ENCODE measurements around the gene SLC25A21.

The SLC25A21 gene

GRCh38 chr14:36996133-36996856 is 176.1 kb downstream of the SLC25A21 start:
- Histone ChIP-seq H3K9me3 (ENCODE audit: control insufficient read depth, insufficient read depth, low read depth, low read length) (no peaks in the 10 kb centered on the region), H3K36me3 (ENCODE audit: control insufficient read depth in 2 of 2, insufficient read depth in 1 of 2, low read length in 2 of 2) (no peaks in the 10 kb centered on the region), H3K27ac (ENCODE audit: extremely low read depth, low read depth, low read length) (no peak overlapping the region), H3K4me1 (ENCODE audit: control insufficient read depth, insufficient read depth, low read length) (peaks cover 22% of the 10 kb centered on the region), H3K4me3 (ENCODE audit: low read depth, low read length) (no peak overlapping the region)
- ChIA-PET CTCF (interaction anchor here (0.7 to 1.3 kb wide), 4 partner anchors 115 to 348 kb away, joined by 3 to 6 read pairs (median 4); no protein-coding TSS in a partner anchor), POLR2A (no interaction called here)
- no peak for TF ChIP-seq ZNF610 (tag by site-specific recombination; IDR thresholded peaks at IDR 0.05; ENCODE audit: borderline replicate concordance)
- TF ChIP-seq, protein P1, sequence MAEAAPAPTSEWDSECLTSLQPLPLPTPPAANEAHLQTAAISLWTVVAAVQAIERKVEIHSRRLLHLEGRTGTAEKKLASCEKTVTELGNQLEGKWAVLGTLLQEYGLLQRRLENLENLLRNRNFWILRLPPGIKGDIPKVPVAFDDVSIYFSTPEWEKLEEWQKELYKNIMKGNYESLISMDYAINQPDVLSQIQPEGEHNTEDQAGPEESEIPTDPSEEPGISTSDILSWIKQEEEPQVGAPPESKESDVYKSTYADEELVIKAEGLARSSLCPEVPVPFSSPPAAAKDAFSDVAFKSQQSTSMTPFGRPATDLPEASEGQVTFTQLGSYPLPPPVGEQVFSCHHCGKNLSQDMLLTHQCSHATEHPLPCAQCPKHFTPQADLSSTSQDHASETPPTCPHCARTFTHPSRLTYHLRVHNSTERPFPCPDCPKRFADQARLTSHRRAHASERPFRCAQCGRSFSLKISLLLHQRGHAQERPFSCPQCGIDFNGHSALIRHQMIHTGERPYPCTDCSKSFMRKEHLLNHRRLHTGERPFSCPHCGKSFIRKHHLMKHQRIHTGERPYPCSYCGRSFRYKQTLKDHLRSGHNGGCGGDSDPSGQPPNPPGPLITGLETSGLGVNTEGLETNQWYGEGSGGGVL (tag by site-specific recombination; IDR thresholded peaks at IDR 0.05): peak; percentile 53; the same call in 1 of the 2 replicates

- ChIA-PET CTCF (interaction anchor here (0.6 kb wide), 1 partner anchor 1207 kb away, joined by 3 read pairs; no protein-coding TSS in a partner anchor), POLR2A (no interaction called here)
- TF ChIP-seq REPIN1 (tag by site-specific recombination; IDR thresholded peaks at IDR 0.05; ENCODE audit: low read depth) (no peak), ZNF350 (tag by site-specific recombination; IDR thresholded peaks at IDR 0.05) (no peak), ZNF704 (tag by site-specific recombination; IDR thresholded peaks at IDR 0.05) (no peak), ZFP41 (tag by site-specific recombination; IDR thresholded peaks at IDR 0.05; ENCODE audit: borderline replicate concordance) (no peak), ZNF248 (tag by site-specific recombination; IDR thresholded peaks at IDR 0.05) (no peak)
- TF ChIP-seq, protein P2, sequence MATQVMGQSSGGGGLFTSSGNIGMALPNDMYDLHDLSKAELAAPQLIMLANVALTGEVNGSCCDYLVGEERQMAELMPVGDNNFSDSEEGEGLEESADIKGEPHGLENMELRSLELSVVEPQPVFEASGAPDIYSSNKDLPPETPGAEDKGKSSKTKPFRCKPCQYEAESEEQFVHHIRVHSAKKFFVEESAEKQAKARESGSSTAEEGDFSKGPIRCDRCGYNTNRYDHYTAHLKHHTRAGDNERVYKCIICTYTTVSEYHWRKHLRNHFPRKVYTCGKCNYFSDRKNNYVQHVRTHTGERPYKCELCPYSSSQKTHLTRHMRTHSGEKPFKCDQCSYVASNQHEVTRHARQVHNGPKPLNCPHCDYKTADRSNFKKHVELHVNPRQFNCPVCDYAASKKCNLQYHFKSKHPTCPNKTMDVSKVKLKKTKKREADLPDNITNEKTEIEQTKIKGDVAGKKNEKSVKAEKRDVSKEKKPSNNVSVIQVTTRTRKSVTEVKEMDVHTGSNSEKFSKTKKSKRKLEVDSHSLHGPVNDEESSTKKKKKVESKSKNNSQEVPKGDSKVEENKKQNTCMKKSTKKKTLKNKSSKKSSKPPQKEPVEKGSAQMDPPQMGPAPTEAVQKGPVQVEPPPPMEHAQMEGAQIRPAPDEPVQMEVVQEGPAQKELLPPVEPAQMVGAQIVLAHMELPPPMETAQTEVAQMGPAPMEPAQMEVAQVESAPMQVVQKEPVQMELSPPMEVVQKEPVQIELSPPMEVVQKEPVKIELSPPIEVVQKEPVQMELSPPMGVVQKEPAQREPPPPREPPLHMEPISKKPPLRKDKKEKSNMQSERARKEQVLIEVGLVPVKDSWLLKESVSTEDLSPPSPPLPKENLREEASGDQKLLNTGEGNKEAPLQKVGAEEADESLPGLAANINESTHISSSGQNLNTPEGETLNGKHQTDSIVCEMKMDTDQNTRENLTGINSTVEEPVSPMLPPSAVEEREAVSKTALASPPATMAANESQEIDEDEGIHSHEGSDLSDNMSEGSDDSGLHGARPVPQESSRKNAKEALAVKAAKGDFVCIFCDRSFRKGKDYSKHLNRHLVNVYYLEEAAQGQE (tag by site-specific recombination; IDR thresholded peaks at IDR 0.05): no peak
- TF ChIP-seq, protein P3, sequence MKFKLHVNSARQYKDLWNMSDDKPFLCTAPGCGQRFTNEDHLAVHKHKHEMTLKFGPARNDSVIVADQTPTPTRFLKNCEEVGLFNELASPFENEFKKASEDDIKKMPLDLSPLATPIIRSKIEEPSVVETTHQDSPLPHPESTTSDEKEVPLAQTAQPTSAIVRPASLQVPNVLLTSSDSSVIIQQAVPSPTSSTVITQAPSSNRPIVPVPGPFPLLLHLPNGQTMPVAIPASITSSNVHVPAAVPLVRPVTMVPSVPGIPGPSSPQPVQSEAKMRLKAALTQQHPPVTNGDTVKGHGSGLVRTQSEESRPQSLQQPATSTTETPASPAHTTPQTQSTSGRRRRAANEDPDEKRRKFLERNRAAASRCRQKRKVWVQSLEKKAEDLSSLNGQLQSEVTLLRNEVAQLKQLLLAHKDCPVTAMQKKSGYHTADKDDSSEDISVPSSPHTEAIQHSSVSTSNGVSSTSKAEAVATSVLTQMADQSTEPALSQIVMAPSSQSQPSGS (tag by site-specific recombination; IDR thresholded peaks at IDR 0.05; ENCODE audit: low read depth): no peak
- TF ChIP-seq, protein P4, sequence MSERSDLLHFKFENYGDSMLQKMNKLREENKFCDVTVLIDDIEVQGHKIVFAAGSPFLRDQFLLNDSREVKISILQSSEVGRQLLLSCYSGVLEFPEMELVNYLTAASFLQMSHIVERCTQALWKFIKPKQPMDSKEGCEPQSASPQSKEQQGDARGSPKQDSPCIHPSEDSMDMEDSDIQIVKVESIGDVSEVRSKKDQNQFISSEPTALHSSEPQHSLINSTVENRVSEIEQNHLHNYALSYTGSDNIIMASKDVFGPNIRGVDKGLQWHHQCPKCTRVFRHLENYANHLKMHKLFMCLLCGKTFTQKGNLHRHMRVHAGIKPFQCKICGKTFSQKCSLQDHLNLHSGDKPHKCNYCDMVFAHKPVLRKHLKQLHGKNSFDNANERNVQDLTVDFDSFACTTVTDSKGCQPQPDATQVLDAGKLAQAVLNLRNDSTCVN (tag by site-specific recombination; optimal IDR thresholded peaks at IDR 0.05): no peak
Measured at GRCh38 chr14:36989806-36990205, 182.6 kb downstream of the SLC25A21 start.

More at GRCh38 chr14:36989806-36990205, 182.6 kb downstream of the SLC25A21 start:
- peaks cover 16% of the 10 kb centered on the region for H3K4me1 ChIP-seq (ENCODE audit: control insufficient read depth, insufficient read depth, low read length)
- no peak overlapping the region for H3K4me3 ChIP-seq (ENCODE audit: low read depth, low read length)
- H3K27ac ChIP-seq (ENCODE audit: extremely low read depth, low read depth, low read length): no peak overlapping the region
- H3K36me3 ChIP-seq (ENCODE audit: control insufficient read depth in 2 of 2, insufficient read depth in 1 of 2, low read length in 2 of 2): no peaks in the 10 kb centered on the region
- H3K9me3 ChIP-seq (ENCODE audit: control insufficient read depth, insufficient read depth, low read depth, low read length): no peaks in the 10 kb centered on the region
